ENCODE results near the gene ZBTB24.

ZBTB24 gene

DNA sequence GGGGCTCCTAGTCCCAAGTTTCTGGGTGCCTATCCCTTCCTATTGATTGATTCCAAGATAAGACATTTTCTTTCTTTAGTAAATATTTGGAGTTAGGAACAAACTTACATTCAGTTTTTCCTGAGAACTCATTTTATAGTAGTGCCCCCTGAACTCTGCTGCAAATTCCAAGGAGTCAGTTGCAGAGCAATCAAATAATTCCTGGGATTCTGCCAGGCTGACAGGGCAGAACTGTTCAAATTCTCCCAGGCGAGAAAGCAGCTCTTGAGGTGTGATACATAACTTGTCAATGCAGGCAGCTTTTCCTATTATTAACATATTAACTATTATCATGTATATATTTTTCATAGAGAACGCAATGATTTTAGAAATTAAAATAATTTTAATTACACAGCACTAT lies 15.9 kb upstream of the ZBTB24 start:
- no peaks in the 10 kb centered on the region for H3K36me3 ChIP-seq (ENCODE audit: control insufficient read depth in 1 of 2, insufficient read depth in 2 of 2, low read length in 2 of 2)
- no peak overlapping the region for H3K27ac ChIP-seq (ENCODE audit: low read depth, low read length)
- H3K4me1 ChIP-seq (ENCODE audit: control insufficient read depth in 1 of 2, insufficient read depth in 2 of 2, low read length in 2 of 2), result no peaks in the 10 kb centered on the region
- no peak overlapping the region for H3K4me3 ChIP-seq (ENCODE audit: low read depth in 1 of 2, low read length in 2 of 2)
- no peak overlapping the region for H3K9ac ChIP-seq (ENCODE audit: low read depth in 1 of 2, low read length in 2 of 2)
- no peaks in the 10 kb centered on the region for H3K9me3 ChIP-seq (ENCODE audit: control insufficient read depth in 1 of 2, low read length in 2 of 2)
- H3K27me3 ChIP-seq (ENCODE audit: control insufficient read depth in 1 of 2, insufficient read depth in 2 of 2, low read length in 2 of 2), result no peaks in the 10 kb centered on the region

DNA sequence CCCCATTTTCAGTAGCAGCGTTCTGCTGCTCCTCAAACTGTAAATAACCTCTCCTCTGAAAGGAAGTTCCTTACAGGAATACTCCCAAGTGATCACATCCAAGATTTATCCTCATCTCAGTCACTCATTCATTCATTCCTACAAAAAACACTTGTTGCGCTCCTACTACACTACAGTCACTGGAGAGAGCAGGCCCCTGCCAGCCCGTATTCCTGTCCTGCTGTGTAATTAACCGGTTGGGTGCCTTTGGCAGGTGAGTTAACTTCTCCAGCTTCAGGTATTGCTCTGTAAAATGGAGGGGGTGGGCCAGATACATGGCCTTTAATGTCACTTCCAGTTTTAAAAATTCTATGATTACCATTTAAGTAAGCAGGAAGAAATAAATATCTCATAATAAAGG lies 15.0 kb upstream of the ZBTB24 start:
- H3K27me3 ChIP-seq (ENCODE audit: control insufficient read depth in 1 of 2, insufficient read depth in 2 of 2, low read length in 2 of 2), result no peaks in the 10 kb centered on the region
- no peaks in the 10 kb centered on the region for H3K36me3 ChIP-seq (ENCODE audit: control insufficient read depth in 1 of 2, insufficient read depth in 2 of 2, low read length in 2 of 2)
- no peak overlapping the region for H3K4me3 ChIP-seq (ENCODE audit: low read depth in 1 of 2, low read length in 2 of 2)
- H3K9ac ChIP-seq (ENCODE audit: low read depth in 1 of 2, low read length in 2 of 2), result no peak overlapping the region
- H3K4me1 ChIP-seq (ENCODE audit: control insufficient read depth in 1 of 2, insufficient read depth in 2 of 2, low read length in 2 of 2), result no peaks in the 10 kb centered on the region
- no peak overlapping the region for H3K27ac ChIP-seq (ENCODE audit: low read depth, low read length)
- H3K9me3 ChIP-seq (ENCODE audit: control insufficient read depth in 1 of 2, low read length in 2 of 2), result no peaks in the 10 kb centered on the region

GRCh38 chr6:109496036-109496772 lies 13.2 kb upstream of the ZBTB24 start:
- no peak overlapping the region for H3K4me3 ChIP-seq (ENCODE audit: low read depth in 1 of 2, low read length in 2 of 2)
- H3K27ac ChIP-seq (ENCODE audit: low read depth, low read length), result no peak overlapping the region
- no peaks in the 10 kb centered on the region for H3K27me3 ChIP-seq (ENCODE audit: control insufficient read depth in 1 of 2, insufficient read depth in 2 of 2, low read length in 2 of 2)
- H3K9ac ChIP-seq (ENCODE audit: low read depth in 1 of 2, low read length in 2 of 2), result no peak overlapping the region
- H3K4me1 ChIP-seq (ENCODE audit: control insufficient read depth in 1 of 2, insufficient read depth in 2 of 2, low read length in 2 of 2), result no peaks in the 10 kb centered on the region
- H3K9me3 ChIP-seq (ENCODE audit: control insufficient read depth in 1 of 2, low read length in 2 of 2), result no peaks in the 10 kb centered on the region
- no peaks in the 10 kb centered on the region for H3K36me3 ChIP-seq (ENCODE audit: control insufficient read depth in 1 of 2, insufficient read depth in 2 of 2, low read length in 2 of 2)

- Histone ChIP-seq H3K4me1 (ENCODE audit: control insufficient read depth in 1 of 2, insufficient read depth in 2 of 2, low read length in 2 of 2) (no peaks in the 10 kb centered on the region), H3K27me3 (ENCODE audit: control insufficient read depth in 1 of 2, insufficient read depth in 2 of 2, low read length in 2 of 2) (no peaks in the 10 kb centered on the region), H3K36me3 (ENCODE audit: control insufficient read depth in 1 of 2, insufficient read depth in 2 of 2, low read length in 2 of 2) (no peaks in the 10 kb centered on the region), H3K9me3 (ENCODE audit: control insufficient read depth in 1 of 2, low read length in 2 of 2) (no peaks in the 10 kb centered on the region), H3K9ac (ENCODE audit: low read depth in 1 of 2, low read length in 2 of 2) (no peak overlapping the region), H3K4me3 (ENCODE audit: low read depth in 1 of 2, low read length in 2 of 2) (no peak overlapping the region), H3K27ac (ENCODE audit: low read depth, low read length) (no peak overlapping the region)
Measured at GRCh38 chr6:109493865-109494264, 10.8 kb upstream of the ZBTB24 start.

GRCh38 chr6:109491207-109491938 lies 8.4 kb upstream of the ZBTB24 start:
- Histone ChIP-seq H3K36me3 (ENCODE audit: control insufficient read depth in 1 of 2, insufficient read depth in 2 of 2, low read length in 2 of 2) (no peaks in the 10 kb centered on the region), H3K27ac (ENCODE audit: low read depth, low read length) (no peak overlapping the region)

GRCh38 chr6:109490713-109491112 lies 7.7 kb upstream of the ZBTB24 start:
- Histone ChIP-seq H3K27me3 (ENCODE audit: control insufficient read depth in 1 of 2, insufficient read depth in 2 of 2, low read length in 2 of 2) (no peaks in the 10 kb centered on the region), H3K9me3 (ENCODE audit: control insufficient read depth in 1 of 2, low read length in 2 of 2) (no peaks in the 10 kb centered on the region), H3K27ac (ENCODE audit: low read depth, low read length) (no peak overlapping the region), H3K4me3 (ENCODE audit: low read depth in 1 of 2, low read length in 2 of 2) (no peak overlapping the region), H3K9ac (ENCODE audit: low read depth in 1 of 2, low read length in 2 of 2) (no peak overlapping the region), H3K4me1 (ENCODE audit: control insufficient read depth in 1 of 2, insufficient read depth in 2 of 2, low read length in 2 of 2) (no peaks in the 10 kb centered on the region), H3K36me3 (ENCODE audit: control insufficient read depth in 1 of 2, insufficient read depth in 2 of 2, low read length in 2 of 2) (no peaks in the 10 kb centered on the region)

More at GRCh38 chr6:109491207-109491938, 8.4 kb upstream of the ZBTB24 start:
- peak overlapping the region in 1 of 2 donors; percentile 16 for H3K4me3 ChIP-seq (ENCODE audit: low read depth in 1 of 2, low read length in 2 of 2)
- H3K9me3 ChIP-seq (ENCODE audit: control insufficient read depth in 1 of 2, low read length in 2 of 2), result no peaks in the 10 kb centered on the region
- H3K4me1 ChIP-seq (ENCODE audit: control insufficient read depth in 1 of 2, insufficient read depth in 2 of 2, low read length in 2 of 2), result no peaks in the 10 kb centered on the region
- no peak overlapping the region for H3K9ac ChIP-seq (ENCODE audit: low read depth in 1 of 2, low read length in 2 of 2)
- no peaks in the 10 kb centered on the region for H3K27me3 ChIP-seq (ENCODE audit: control insufficient read depth in 1 of 2, insufficient read depth in 2 of 2, low read length in 2 of 2)

- no peak overlapping the region for H3K4me3 ChIP-seq (ENCODE audit: low read depth in 1 of 2, low read length in 2 of 2)
- no peaks in the 10 kb centered on the region for H3K36me3 ChIP-seq (ENCODE audit: control insufficient read depth in 1 of 2, insufficient read depth in 2 of 2, low read length in 2 of 2)
- H3K9ac ChIP-seq (ENCODE audit: low read depth in 1 of 2, low read length in 2 of 2), result no peak overlapping the region
- peaks cover 3 to 7% of the 10 kb centered on the region in 2 donors for H3K4me1 ChIP-seq (ENCODE audit: control insufficient read depth in 1 of 2, insufficient read depth in 2 of 2, low read length in 2 of 2)
- no peaks in the 10 kb centered on the region for H3K9me3 ChIP-seq (ENCODE audit: control insufficient read depth in 1 of 2, low read length in 2 of 2)
- no peaks in the 10 kb centered on the region for H3K27me3 ChIP-seq (ENCODE audit: control insufficient read depth in 1 of 2, insufficient read depth in 2 of 2, low read length in 2 of 2)
- no peak overlapping the region for H3K27ac ChIP-seq (ENCODE audit: low read depth, low read length)
Measured at GRCh38 chr6:109488001-109488400, 5.0 kb upstream of the ZBTB24 start.

- no peaks in the 10 kb centered on the region for H3K27me3 ChIP-seq (ENCODE audit: control insufficient read depth in 1 of 2, insufficient read depth in 2 of 2, low read length in 2 of 2)
- H3K4me1 ChIP-seq (ENCODE audit: control insufficient read depth in 1 of 2, insufficient read depth in 2 of 2, low read length in 2 of 2), result peaks cover 16 to 19% of the 10 kb centered on the region in 2 donors
- H3K27ac ChIP-seq (ENCODE audit: low read depth, low read length), result no peak overlapping the region
- no peak overlapping the region for H3K9ac ChIP-seq (ENCODE audit: low read depth in 1 of 2, low read length in 2 of 2)
- H3K9me3 ChIP-seq (ENCODE audit: control insufficient read depth in 1 of 2, low read length in 2 of 2), result no peaks in the 10 kb centered on the region
- peaks cover under 1 to 4% of the 10 kb centered on the region in 2 donors for H3K36me3 ChIP-seq (ENCODE audit: control insufficient read depth in 1 of 2, insufficient read depth in 2 of 2, low read length in 2 of 2)
- no peak overlapping the region for H3K4me3 ChIP-seq (ENCODE audit: low read depth in 1 of 2, low read length in 2 of 2)
Measured at GRCh38 chr6:109486068-109486467, 3.0 kb upstream of the ZBTB24 start.

DNA sequence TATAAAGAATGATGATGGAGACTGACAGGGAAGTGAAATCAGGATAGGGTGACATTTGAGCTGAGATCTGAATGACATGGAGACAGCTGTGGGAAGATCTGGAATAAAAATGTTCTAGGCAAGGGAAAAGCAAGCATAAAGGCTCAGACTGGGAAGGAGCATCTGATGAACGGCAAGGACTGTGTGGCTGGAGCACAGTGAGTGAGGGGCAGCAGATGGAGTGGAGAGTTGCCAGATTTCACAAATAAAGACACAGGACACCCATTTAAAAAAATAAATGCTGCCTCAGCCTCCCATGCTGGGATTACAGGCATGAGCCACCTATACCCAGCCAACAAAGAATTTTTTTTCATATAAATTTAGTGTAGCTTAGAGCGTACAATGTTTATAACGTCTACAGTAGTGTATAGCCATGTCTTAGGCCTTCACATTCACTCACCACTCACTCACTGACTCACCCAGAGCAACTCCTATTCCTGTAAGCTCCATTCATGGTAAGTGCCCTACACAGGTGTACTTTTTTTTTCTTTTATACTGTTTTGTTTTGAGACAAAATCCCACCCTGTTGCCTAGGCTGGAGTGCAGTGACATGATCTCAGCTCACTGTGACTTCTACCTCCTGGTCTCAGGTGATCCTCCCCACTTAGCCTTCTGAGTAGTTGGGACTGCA lies 2.4 kb upstream of the ZBTB24 start:
- Histone ChIP-seq H3K36me3 (ENCODE audit: control insufficient read depth in 1 of 2, insufficient read depth in 2 of 2, low read length in 2 of 2) (peaks cover 4 to 7% of the 10 kb centered on the region in 2 donors), H3K4me1 (ENCODE audit: control insufficient read depth in 1 of 2, insufficient read depth in 2 of 2, low read length in 2 of 2) (peaks cover 23 to 26% of the 10 kb centered on the region in 2 donors), H3K27me3 (ENCODE audit: control insufficient read depth in 1 of 2, insufficient read depth in 2 of 2, low read length in 2 of 2) (no peaks in the 10 kb centered on the region), H3K27ac (ENCODE audit: low read depth, low read length) (no peak overlapping the region), H3K4me3 (ENCODE audit: low read depth in 1 of 2, low read length in 2 of 2) (no peak overlapping the region), H3K9me3 (ENCODE audit: control insufficient read depth in 1 of 2, low read length in 2 of 2) (no peaks in the 10 kb centered on the region), H3K9ac (ENCODE audit: low read depth in 1 of 2, low read length in 2 of 2) (no peak overlapping the region)

GRCh38 chr6:109484122-109484521 lies 1.1 kb upstream of the ZBTB24 start:
- Histone ChIP-seq H3K27me3 (ENCODE audit: control insufficient read depth in 1 of 2, insufficient read depth in 2 of 2, low read length in 2 of 2) (no peaks in the 10 kb centered on the region), H3K4me1 (ENCODE audit: control insufficient read depth in 1 of 2, insufficient read depth in 2 of 2, low read length in 2 of 2) (peaks cover 34 to 35% of the 10 kb centered on the region in 2 donors), H3K36me3 (ENCODE audit: control insufficient read depth in 1 of 2, insufficient read depth in 2 of 2, low read length in 2 of 2) (peaks cover 4 to 8% of the 10 kb centered on the region in 2 donors), H3K27ac (ENCODE audit: low read depth, low read length) (no peak overlapping the region), H3K9me3 (ENCODE audit: control insufficient read depth in 1 of 2, low read length in 2 of 2) (no peaks in the 10 kb centered on the region), H3K9ac (ENCODE audit: low read depth in 1 of 2, low read length in 2 of 2) (no peak overlapping the region), H3K4me3 (ENCODE audit: low read depth in 1 of 2, low read length in 2 of 2) (peak overlapping the region in 1 of 2 donors; percentile 71)

Data from duodenal mucosa (tissue), 2 donors.